BLaER1 treated with 17β-estradiol and CSF1 and Interleukin-3, amounts not matched to agents 10 nM and 100 nM (cell line): ENCODE measurements around the gene BIRC2.
A peak's percentile ranks its signal among the peaks of the same experiment; 100 is the strongest.
"Not testable (repeated sequence)": the region's sequence is repeated elsewhere in the genome, so short reads cannot be mapped to it uniquely, and the experiment has no call there.

ENCODE experiments used
- H3K27ac ChIP-seq, 11 experiments: shearing (Covaris generic); formaldehyde crosslinking; 2 replicates each; pipeline ENCODE4 v1.8.1; 2022
- H3K27me3 ChIP-seq, 11 experiments: shearing (Covaris generic); formaldehyde crosslinking; 2 replicates each; pipeline ENCODE4 v1.8.1; 2022
- H3K36me3 ChIP-seq, 11 experiments: shearing (Covaris generic); formaldehyde crosslinking; 2 replicates each; pipeline ENCODE4 v1.8.1; 2022
- H3K4me1 ChIP-seq, 10 experiments: shearing (Covaris generic); formaldehyde crosslinking; 2 replicates each; pipeline ENCODE4 v1.8.1; 2022
- H3K4me2 ChIP-seq, 11 experiments: shearing (Covaris generic); formaldehyde crosslinking; 2 replicates each; pipeline ENCODE4 v1.8.1; 2022
- H3K4me3 ChIP-seq, 10 experiments: shearing (Covaris generic); formaldehyde crosslinking; 2 replicates each; pipeline ENCODE4 v1.8.1; 2022
- H3K9ac ChIP-seq, 11 experiments: shearing (Covaris generic); formaldehyde crosslinking; 2 replicates each; pipeline ENCODE4 v1.8.1; 2022
- H3K9me3 ChIP-seq, 11 experiments: shearing (Covaris generic); formaldehyde crosslinking; replicated peaks in 1 of 11; 2 replicates each; pipeline ENCODE4 v1.8.1; 2022
- H4K20me1 ChIP-seq, 11 experiments: shearing (Covaris generic); formaldehyde crosslinking; 2 replicates each; pipeline ENCODE4 v1.8.1; 2022
- Cebpa-rat ChIP-seq, 11 experiments: shearing (Covaris generic); IDR thresholded peaks; 2 replicates each; pipeline ENCODE4 v1.8.1; 2022

Gene BIRC2

DNA sequence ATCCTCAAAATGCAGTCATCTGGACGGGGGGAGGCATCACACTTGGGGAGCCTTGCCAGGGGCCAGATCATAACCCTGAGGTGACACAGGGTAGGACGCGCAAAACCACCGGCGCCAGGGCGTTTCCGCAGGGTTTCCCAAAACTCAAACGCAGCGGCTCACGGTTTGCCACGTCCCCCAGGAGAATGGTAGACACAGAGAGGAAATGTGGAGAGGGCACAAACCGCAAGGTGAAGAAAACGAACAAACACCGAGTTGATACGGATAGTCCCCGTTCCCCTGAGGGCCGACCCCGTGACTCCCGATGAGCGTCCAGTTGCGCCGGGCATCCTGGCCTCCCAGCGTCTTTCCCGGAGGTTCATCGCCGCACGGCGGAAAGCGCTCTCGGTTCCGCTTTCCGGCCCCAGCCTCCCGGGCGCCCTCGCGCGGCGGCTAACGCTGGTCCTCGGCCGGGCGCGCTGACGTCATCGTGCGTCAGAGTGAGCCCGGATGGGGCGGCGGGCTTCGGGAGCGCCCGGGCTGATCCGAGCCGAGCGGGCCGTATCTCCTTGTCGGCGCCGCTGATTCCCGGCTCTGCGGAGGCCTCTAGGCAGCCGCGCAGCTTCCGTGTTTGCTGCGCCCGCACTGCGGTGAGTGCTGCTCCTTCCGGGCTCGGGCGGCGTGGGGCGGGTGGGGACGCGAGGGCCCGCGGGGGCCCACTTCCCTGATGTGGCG is at the start of gene BIRC2:
Gene BIRC2 (plus strand): TSS at position 467 of the 714 bp plus-strand sequence. CDS start 2,641 bp downstream, outside the sequence.
- Histone ChIP-seq H3K4me1 (peaks cover 18 to 48% (median 35%) of the 10 kb centered on the region in 10 experiments), H3K27me3 (no peaks in the 10 kb centered on the region), H3K9ac (peak within 1 kb of the TSS; percentile 89 to 97 (median 95)), H3K27ac (peak within 1 kb of the TSS; percentile 91 to 98 (median 94)), H3K4me3 (peak within 1 kb of the TSS; percentile 70 to 85 (median 76)), H3K36me3 (peaks cover 14 to 24% (median 22%) of the 10 kb centered on the region in 11 experiments; a peak in 20 of 22 replicates), H3K4me2 (peak within 1 kb of the TSS; percentile 83 to 91 (median 86)), H4K20me1 (peaks cover 0 to 22% (median 0%) of the 10 kb centered on the region in 11 experiments; a peak in 4 of 22 replicates), H3K9me3 (no peaks in the 10 kb centered on the region)
- TF ChIP-seq Cebpa-rat (IDR thresholded peaks at IDR 0.05) = no peak

DNA sequence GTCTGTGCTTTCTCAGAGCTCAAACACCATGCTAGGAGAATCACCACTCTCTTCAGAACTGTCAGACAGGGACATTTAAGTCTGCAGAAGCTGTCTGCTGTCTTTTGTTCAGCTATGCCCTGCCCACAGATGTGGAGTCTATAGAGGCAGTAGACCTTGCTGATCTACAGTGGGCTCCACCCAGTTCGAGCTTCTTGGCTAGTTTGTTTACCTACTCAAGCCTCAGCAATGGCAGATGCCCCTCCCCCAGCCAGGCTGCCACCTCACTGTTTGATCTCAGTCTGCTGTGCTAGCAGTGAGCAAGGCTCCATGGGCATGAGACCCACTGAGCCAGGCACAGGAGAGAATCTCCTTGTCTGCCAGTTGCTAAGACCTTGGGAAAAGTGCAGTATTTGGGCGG is 46.2 kb upstream of the BIRC2 start:
- not testable (repeated sequence) for H3K4me3 ChIP-seq, H3K36me3 ChIP-seq, H4K20me1 ChIP-seq, H3K27ac ChIP-seq, H3K4me2 ChIP-seq, H3K27me3 ChIP-seq, H3K9ac ChIP-seq
- peaks cover 9 to 35% (median 25%) of the 10 kb centered on the region in 11 experiments; a peak in 21 of 22 replicates for H3K9me3 ChIP-seq
- peaks cover 0 to 26% (median 0%) of the 10 kb centered on the region in 10 experiments; a peak in 6 of 20 replicates for H3K4me1 ChIP-seq

DNA sequence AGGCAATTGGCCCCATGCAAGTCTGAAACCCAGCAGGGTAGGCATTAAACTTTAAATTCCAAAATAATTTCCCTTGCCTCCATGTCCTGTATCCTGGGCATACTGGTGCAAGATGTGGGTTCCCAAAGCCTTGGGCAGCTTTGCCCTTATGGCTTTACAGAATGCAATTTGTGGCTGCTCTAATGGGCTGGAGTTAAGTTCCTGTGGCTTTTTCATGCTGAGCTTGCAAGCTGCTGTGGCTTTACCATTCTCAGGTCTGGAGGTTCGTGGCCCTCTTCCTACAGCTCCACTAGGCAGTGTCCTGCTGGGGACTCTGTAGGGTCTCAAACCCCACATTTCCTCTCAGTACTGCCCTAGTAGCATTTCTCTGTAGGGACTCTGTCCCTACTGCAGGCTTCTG is 44.8 kb upstream of the BIRC2 start:
- Histone ChIP-seq H3K27me3 (no peaks in the 10 kb centered on the region), H3K4me2 (peak overlapping the region in 1 of 11 experiments; percentile 4; a peak in 2 of 22 replicates), H3K36me3 (no peaks in the 10 kb centered on the region), H3K27ac (no peak overlapping the region), H3K4me3 (no peak overlapping the region), H3K9me3 (peaks cover 9 to 35% (median 25%) of the 10 kb centered on the region in 11 experiments; a peak in 21 of 22 replicates), H3K9ac (no peak overlapping the region), H3K4me1 (peaks cover 0 to 34% (median 7%) of the 10 kb centered on the region in 10 experiments; a peak in 13 of 20 replicates), H4K20me1 (no peaks in the 10 kb centered on the region)
- TF ChIP-seq Cebpa-rat (IDR thresholded peaks at IDR 0.05) = no peak

DNA sequence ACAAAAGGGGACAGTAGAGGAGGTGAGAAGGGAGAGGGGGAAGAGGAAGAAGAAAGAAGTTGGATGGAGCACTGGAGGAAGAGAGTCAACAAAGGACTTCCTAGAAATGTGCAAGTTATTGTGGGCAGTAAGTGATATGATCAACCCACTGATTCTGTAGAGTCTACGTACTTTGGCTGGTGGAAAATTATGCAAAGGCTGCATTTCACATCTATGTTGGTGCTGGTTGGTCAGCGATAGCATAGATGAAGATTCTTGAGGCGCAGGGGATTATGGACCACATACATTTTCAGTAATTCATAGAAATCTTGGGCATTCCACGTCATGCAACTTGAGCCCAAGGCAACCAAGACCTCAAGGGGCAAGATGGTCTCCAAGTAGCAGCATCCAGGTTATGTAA is 42.3 kb upstream of the BIRC2 start:
- H3K9me3 ChIP-seq = peaks cover 9 to 37% (median 25%) of the 10 kb centered on the region in 11 experiments; a peak in 21 of 22 replicates
- no peaks in the 10 kb centered on the region for H3K27me3 ChIP-seq

DNA sequence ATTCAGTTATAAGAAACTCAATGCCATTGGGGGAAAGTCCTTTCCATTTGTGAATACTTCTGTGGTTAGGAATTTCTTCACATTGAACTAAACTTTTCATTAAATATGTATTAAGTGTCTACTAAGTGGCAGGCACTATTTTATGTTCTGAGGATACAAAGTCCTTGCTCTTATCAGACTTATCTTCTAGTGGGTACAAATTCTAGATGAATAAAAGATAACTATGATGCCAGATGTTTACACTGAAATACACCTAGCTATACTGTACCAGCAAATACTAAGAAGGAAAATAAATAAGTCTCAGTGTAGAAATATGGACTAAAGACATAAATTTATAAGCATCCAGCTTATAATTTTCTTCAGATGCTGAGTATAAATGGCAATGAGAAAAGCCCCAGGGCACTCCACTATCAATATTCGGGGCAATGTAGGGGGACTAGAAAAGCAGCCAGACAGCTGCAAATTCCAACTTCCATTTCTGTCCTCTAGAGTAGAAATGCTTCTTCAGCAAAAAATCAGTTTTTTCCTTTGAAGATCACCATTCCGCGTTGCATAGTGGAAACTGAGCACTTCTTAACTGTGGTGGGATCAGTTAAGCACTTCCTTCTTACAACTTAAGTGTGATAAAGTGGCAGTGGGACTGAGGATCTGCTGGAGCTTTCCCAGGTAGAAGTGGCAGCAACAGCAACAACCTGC is 41.5 kb upstream of the BIRC2 start:
- Histone ChIP-seq H3K9me3 (peaks cover 9 to 42% (median 29%) of the 10 kb centered on the region in 11 experiments; a peak in 21 of 22 replicates), H3K4me3 (no peak overlapping the region), H3K27ac (no peak overlapping the region), H3K27me3 (no peaks in the 10 kb centered on the region), H3K9ac (no peak overlapping the region), H4K20me1 (no peaks in the 10 kb centered on the region), H3K4me1 (peaks cover 0 to 38% (median 8%) of the 10 kb centered on the region in 10 experiments; a peak in 13 of 20 replicates), H3K4me2 (no peak overlapping the region), H3K36me3 (no peaks in the 10 kb centered on the region)
- TF ChIP-seq Cebpa-rat (IDR thresholded peaks at IDR 0.05) = no peak

More for the DNA sequence above, 42.3 kb upstream of the BIRC2 start:
- Histone ChIP-seq H3K27ac (no peak overlapping the region), H3K9ac (no peak overlapping the region), H4K20me1 (no peaks in the 10 kb centered on the region), H3K4me3 (no peak overlapping the region), H3K36me3 (no peaks in the 10 kb centered on the region), H3K4me1 (peaks cover 0 to 38% (median 8%) of the 10 kb centered on the region in 10 experiments; a peak in 13 of 20 replicates), H3K4me2 (peak overlapping the region in 2 of 11 experiments; percentile 2 to 22; a peak in 1 of 22 replicates)
- no peak for TF ChIP-seq Cebpa-rat (IDR thresholded peaks at IDR 0.05)

DNA sequence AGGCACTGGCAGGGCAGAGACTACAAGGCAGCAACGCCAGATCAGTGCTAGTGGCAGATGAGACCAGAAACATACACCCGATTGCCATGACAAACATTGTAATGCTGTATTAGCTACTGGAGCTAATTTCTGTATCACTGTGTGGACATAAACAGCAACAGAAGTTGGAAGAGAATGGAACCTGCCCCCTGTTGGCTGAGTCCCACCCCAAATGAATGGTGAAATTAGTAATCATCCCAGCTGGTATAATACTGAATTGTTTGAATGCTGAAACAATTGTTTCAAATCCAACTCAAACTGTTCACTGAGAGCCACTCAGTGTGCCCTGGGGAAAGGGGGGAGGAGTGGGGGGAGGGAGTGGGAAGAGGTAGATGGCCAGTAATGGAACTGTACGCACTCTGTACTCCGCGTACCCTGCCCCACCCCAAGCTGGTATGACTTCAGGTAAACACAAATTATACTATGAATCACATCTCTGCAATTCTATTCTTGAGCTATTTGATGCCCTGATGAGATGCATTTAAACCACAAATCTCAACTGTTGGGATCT is 40.9 kb upstream of the BIRC2 start:
- H3K4me1 ChIP-seq = peaks cover 0 to 38% (median 8%) of the 10 kb centered on the region in 10 experiments; a peak in 13 of 20 replicates
- no peak overlapping the region for H3K27ac ChIP-seq
- H3K9me3 ChIP-seq = peaks cover 9 to 38% (median 28%) of the 10 kb centered on the region in 11 experiments; a peak in 21 of 22 replicates
- no peak overlapping the region for H3K4me3 ChIP-seq
- no peaks in the 10 kb centered on the region for H3K36me3 ChIP-seq
- 0 out of 22 replicates have a peak overlapping the region, but pooled peaks of 1 of the 11 experiments have one; percentile 23 for H3K4me2 ChIP-seq
- no peak overlapping the region for H3K9ac ChIP-seq
- H3K27me3 ChIP-seq = no peaks in the 10 kb centered on the region
- no peak for TF ChIP-seq Cebpa-rat (IDR thresholded peaks at IDR 0.05)
- H4K20me1 ChIP-seq = no peaks in the 10 kb centered on the region

DNA sequence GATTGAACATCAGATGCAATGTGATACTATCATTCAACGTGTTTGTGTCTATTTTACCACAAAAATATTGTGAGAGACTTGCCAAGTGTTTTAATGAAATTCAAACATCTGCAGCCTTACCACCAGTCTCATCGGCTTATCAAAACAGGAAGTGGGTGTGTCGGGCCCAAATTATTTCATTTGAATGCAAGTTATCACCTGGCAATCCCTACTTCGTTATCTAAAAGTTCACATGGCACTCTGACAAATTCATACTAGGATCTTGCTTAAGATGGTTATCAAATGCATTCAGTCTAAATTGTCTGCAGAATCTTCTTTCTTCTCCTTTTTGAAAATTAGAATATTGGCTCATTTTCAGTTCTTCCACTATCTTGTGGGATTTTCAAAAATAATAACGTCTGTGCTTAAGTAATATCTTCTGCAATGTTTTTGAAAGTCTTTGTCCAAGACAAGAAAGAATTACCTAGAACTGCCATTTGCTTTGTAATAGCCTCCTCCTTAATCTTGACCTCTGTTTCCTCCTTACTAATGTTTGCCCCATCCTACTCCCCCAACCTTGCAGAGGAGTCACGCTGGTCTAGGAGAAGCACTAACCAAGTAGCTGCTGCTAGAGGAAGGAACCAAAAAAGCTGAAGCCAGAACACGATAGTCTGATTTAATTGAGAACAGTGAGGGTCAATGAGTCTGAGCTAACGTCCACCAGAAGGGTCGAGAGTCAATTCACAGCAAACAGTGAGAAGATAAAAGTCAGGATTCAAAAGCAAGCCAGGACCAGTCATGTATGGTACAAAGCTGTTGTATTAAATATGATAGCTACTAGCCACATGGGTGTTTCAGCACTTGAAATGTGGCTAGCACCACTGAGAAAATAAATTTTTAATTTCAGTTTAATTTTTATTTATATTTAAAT is 39.9 kb upstream of the BIRC2 start:
- H3K9ac ChIP-seq = no peak overlapping the region
- H3K4me3 ChIP-seq = no peak overlapping the region
- no peaks in the 10 kb centered on the region for H3K36me3 ChIP-seq
- H3K4me2 ChIP-seq = peak overlapping the region in 4 of 11 experiments; percentile 1 to 23 (median 16); a peak in 4 of 22 replicates
- H3K27ac ChIP-seq = no peak overlapping the region
- peaks cover 9 to 28% (median 19%) of the 10 kb centered on the region in 11 experiments; a peak in 21 of 22 replicates for H3K9me3 ChIP-seq
- no peak for TF ChIP-seq Cebpa-rat (IDR thresholded peaks at IDR 0.05)
- H3K4me1 ChIP-seq = peaks cover 0 to 38% (median 8%) of the 10 kb centered on the region in 10 experiments; a peak in 13 of 20 replicates
- H3K27me3 ChIP-seq = no peaks in the 10 kb centered on the region
- no peaks in the 10 kb centered on the region for H4K20me1 ChIP-seq

DNA sequence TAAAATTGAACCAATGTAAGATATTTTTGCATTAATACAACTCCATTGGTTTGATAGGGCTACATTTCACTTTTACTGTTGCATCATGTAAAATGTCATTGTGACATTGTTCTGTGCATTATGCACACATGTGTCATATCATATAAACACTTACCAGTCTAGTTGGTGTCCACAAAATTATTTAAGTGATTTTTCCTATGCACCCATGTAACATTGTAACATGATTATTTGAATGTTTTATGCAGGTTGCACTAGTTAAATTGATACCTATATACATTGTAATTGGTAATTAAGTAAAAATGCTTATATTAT is 39.3 kb upstream of the BIRC2 start:
- Histone ChIP-seq H3K27ac (no peak overlapping the region), H3K9ac (no peak overlapping the region), H3K36me3 (no peaks in the 10 kb centered on the region), H3K27me3 (no peaks in the 10 kb centered on the region), H3K4me1 (peaks cover 3 to 34% (median 8%) of the 10 kb centered on the region in 10 experiments; a peak in 15 of 20 replicates), H3K4me2 (no peak overlapping the region), H3K9me3 (peaks cover 2 to 22% (median 13%) of the 10 kb centered on the region in 11 experiments; a peak in 21 of 22 replicates), H3K4me3 (no peak overlapping the region), H4K20me1 (no peaks in the 10 kb centered on the region)
- no peak for TF ChIP-seq Cebpa-rat (IDR thresholded peaks at IDR 0.05)
